Kidney epithelial cell (primary cell): ENCODE data around the gene FBXW11. TPM values are rescaled to one million over a fixed set of nuclear protein-coding genes. Genes with fewer than 3 reads are reported as not detected.
"Not testable (repeated sequence)": the region's sequence is repeated elsewhere in the genome, so short reads cannot be mapped to it uniquely, and the experiment has no call there.

Source experiments
- DNase-seq: peaks from one replicate; pipeline ENCODE4 v3.0.0-alpha.2; 2010; ENCODE audit warnings: low read depth
- H3K27me3 ChIP-seq: 2 replicates; pipeline ENCODE4 v1.6.0; 2011; ENCODE audit warnings: low read length; ENCODE audit not compliant: control insufficient read depth, insufficient read depth
- H3K36me3 ChIP-seq: 2 replicates; pipeline ENCODE4 v1.5.1; 2011; ENCODE audit warnings: low read length; ENCODE audit not compliant: control insufficient read depth, insufficient read depth
- H3K4me3 ChIP-seq: 2 replicates; pipeline ENCODE4 v1.5.1; 2011; ENCODE audit warnings: low read depth, mild to moderate bottlenecking, control low read depth, low read length
- CTCF ChIP-seq: IDR thresholded peaks from 2 replicates; pipeline ENCODE4 v1.5.1; 2011; ENCODE audit warnings: mild to moderate bottlenecking, moderate library complexity, low read length, control low read depth, inconsistent platforms; ENCODE audit not compliant: insufficient read depth, poor library complexity, severe bottlenecking
- total RNA-seq: library from RNA; depleted of rRNA; stranded (reverse); fragments of >200 nt; gene quantifications from 2 replicates; pipeline ENCODE4 v1.2.3, GENCODE V29; 2015

The FBXW11 gene
- total RNA-seq, 1 donor from 2014 or later: 75.1 TPM

- no peak for TF ChIP-seq CTCF
- Histone ChIP-seq H3K4me3 (no peak overlapping the region), H3K36me3 (no peaks in the 10 kb centered on the region), H3K27me3 (no peaks in the 10 kb centered on the region)
- DNase-seq: no peak
Measured at GRCh38 chr5:171924493-171925122, 81.8 kb downstream of the FBXW11 start.

- no peak for TF ChIP-seq CTCF
- Histone ChIP-seq H3K4me3 (no peak overlapping the region), H3K36me3 (no peaks in the 10 kb centered on the region), H3K27me3 (no peaks in the 10 kb centered on the region)
- DNase-seq: no peak
Measured at GRCh38 chr5:171920765-171921391, 85.6 kb downstream of the FBXW11 start.

- H3K36me3 ChIP-seq, H3K27me3 ChIP-seq, H3K4me3 ChIP-seq, DNase-seq: not testable (repeated sequence)
Measured at GRCh38 chr5:171915700-171916099, 90.7 kb downstream of the FBXW11 start.

- DNase-seq: no peak
- no peak overlapping the region for H3K4me3 ChIP-seq
- TF ChIP-seq CTCF: no peak
- no peaks in the 10 kb centered on the region for H3K36me3 ChIP-seq
- H3K27me3 ChIP-seq: no peaks in the 10 kb centered on the region
Measured at GRCh38 chr5:171914726-171915338, 91.6 kb downstream of the FBXW11 start.

- no peak for DNase-seq
- TF ChIP-seq CTCF: no peak
Measured at GRCh38 chr5:171913987-171914273, 92.5 kb downstream of the FBXW11 start.

GRCh38 chr5:171911152-171911551 is 95.3 kb downstream of the FBXW11 start:
- DNase-seq: no peak
- Histone ChIP-seq H3K4me3 (no peak overlapping the region), H3K36me3 (no peaks in the 10 kb centered on the region), H3K27me3 (no peaks in the 10 kb centered on the region)
- TF ChIP-seq CTCF: no peak

More at GRCh38 chr5:171913987-171914273, 92.5 kb downstream of the FBXW11 start:
- no peak overlapping the region for H3K4me3 ChIP-seq
- no peaks in the 10 kb centered on the region for H3K27me3 ChIP-seq
- no peaks in the 10 kb centered on the region for H3K36me3 ChIP-seq
